Measurements from ENCODE around the gene DEF6. TPM values are rescaled to one million over a fixed set of nuclear protein-coding genes. Genes with fewer than 3 reads are reported as not detected.

DEF6 gene
- total RNA-seq, 4 donors from 2014 or later: 28.0 to 99.9 (median 35.5) TPM

DNA sequence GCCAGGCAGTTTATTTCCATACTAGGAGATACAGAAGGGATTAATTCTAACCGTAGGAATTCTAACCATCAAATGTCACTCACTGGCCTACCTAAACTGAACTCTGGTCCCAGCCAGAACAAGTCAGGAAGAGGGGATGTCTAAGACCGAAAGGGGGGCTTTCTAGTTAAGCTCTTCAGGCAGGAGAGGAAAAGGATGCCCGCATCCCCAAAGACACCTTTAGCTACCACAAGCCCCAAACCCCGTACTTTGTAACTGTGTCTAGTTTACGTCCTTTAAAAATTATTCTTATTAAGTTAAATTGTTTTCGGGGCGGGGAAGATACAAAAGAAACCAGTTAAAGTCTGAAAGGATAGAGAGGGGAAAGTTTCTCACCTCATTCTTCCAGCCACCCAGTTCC lies 39.3 kb upstream of the DEF6 start:
- Histone ChIP-seq H3K4me3 (peak overlapping the region; percentile 98), H3K4me1 (peaks cover 23% of the 10 kb centered on the region), H3K27ac (peak overlapping the region; percentile 99), H3K27me3 (no peaks in the 10 kb centered on the region), H3K36me3 (no peaks in the 10 kb centered on the region), H3K9me3 (no peaks in the 10 kb centered on the region)
- no peak for TF ChIP-seq POLR2AphosphoS5 (IDR thresholded peaks at IDR 0.05)
- no peak for TF ChIP-seq EP300 (IDR thresholded peaks at IDR 0.05)
- TF ChIP-seq, protein P1, sequence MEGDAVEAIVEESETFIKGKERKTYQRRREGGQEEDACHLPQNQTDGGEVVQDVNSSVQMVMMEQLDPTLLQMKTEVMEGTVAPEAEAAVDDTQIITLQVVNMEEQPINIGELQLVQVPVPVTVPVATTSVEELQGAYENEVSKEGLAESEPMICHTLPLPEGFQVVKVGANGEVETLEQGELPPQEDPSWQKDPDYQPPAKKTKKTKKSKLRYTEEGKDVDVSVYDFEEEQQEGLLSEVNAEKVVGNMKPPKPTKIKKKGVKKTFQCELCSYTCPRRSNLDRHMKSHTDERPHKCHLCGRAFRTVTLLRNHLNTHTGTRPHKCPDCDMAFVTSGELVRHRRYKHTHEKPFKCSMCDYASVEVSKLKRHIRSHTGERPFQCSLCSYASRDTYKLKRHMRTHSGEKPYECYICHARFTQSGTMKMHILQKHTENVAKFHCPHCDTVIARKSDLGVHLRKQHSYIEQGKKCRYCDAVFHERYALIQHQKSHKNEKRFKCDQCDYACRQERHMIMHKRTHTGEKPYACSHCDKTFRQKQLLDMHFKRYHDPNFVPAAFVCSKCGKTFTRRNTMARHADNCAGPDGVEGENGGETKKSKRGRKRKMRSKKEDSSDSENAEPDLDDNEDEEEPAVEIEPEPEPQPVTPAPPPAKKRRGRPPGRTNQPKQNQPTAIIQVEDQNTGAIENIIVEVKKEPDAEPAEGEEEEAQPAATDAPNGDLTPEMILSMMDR (IDR thresholded peaks at IDR 0.05): no peak
- no peak for TF ChIP-seq POLR2A (IDR thresholded peaks at IDR 0.05)
- 41% methylated on average over 7 of the region's 7 CpGs for WGBS
- DNase-seq (ENCODE audit: low spot score in 2 of 2): no peak

DNA sequence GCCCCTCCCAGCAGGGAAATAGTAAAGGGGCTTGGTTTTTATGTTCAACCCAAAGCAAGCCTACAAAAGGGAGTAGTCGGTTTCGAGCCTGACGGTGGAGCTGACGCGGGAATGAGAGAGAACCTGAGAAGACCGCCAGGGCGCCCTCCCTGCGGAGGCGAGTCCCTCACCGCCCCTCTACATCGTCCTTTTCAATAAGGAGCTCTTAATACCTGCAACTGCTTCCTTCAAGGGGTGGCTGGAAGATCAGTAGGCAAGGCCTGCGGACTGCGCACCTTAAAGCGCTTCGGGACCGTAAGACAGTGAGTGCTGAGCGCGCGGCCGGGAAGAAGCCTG lies 38.8 kb upstream of the DEF6 start:
- Histone ChIP-seq H3K4me3 (peak overlapping the region; percentile 98), H3K27ac (peak overlapping the region; percentile 99), H3K9me3 (no peaks in the 10 kb centered on the region), H3K27me3 (no peaks in the 10 kb centered on the region), H3K4me1 (peaks cover 23% of the 10 kb centered on the region), H3K36me3 (no peaks in the 10 kb centered on the region)
- DNase-seq (ENCODE audit: low spot score in 2 of 2): peak; percentile 75 to 82
- 3% methylated on average over 10 of the region's 20 CpGs for WGBS
- no peak for TF ChIP-seq POLR2A (IDR thresholded peaks at IDR 0.05)
- no peak for TF ChIP-seq POLR2AphosphoS5 (IDR thresholded peaks at IDR 0.05)
- no peak for TF ChIP-seq EP300 (IDR thresholded peaks at IDR 0.05)
- TF ChIP-seq, protein P1 (IDR thresholded peaks at IDR 0.05): no peak

DNA sequence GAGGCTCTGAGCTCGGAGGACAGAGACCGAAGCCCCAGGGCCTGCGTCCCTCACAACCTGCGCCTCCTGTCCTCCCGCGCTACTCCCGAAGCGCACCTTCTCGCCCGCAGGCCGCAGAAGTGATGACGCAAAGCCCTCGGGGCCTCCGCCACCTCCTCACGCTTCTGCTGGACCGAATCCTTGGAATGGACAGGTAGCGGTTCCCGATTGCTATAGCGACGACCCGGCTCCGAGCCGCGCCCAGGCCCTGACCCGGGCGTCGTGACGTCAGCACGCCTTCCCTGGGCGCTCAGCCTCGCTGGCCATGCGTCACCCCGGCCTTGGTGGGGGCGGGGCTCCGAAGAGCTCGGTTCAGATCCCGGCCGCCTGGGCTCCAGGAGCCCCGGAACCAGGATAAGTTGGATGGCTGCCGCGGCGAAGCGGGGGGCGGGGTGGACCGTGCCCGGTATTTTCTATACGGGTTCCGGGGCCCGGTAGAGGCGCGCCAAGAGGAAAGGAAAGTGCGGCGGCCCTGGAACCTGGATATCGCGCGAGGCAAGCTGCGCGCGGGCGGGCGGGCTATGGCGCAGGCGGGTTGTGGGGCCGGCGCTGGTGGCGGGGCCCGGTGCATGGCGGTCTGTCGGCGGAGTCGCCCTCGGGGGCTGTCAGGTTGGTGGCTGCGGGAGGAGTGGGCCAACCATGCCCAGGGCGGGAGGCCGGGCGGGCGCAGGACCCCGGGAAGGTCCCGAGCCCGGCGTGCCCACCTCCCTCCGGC lies 38.2 kb upstream of the DEF6 start, which contains the start of gene ZNF76:
Gene ZNF76, plus strand, starts transcription at position 542 of the 754 bp plus-strand sequence. CDS start 21,417 bp downstream, outside the sequence.
- under 1% methylated on average over 56 of the region's 82 CpGs for WGBS
- no peaks in the 10 kb centered on the region for H3K36me3 ChIP-seq
- no peaks in the 10 kb centered on the region for H3K9me3 ChIP-seq
- H3K4me3 ChIP-seq: peak within 1 kb of the TSS; percentile 98
- H3K27ac ChIP-seq: peak within 1 kb of the TSS; percentile 99
- H3K27me3 ChIP-seq: no peaks in the 10 kb centered on the region
- H3K4me1 ChIP-seq: peaks cover 23% of the 10 kb centered on the region
- TF ChIP-seq EP300 (IDR thresholded peaks at IDR 0.05) (no peak), POLR2AphosphoS5 (IDR thresholded peaks at IDR 0.05) (peak; percentile 65 to 82 (median 79)), POLR2A (IDR thresholded peaks at IDR 0.05) (peak in 1 of 2 donors; percentile 51)
- TF ChIP-seq, protein P1 (IDR thresholded peaks at IDR 0.05): peak in 1 of 2 donors; percentile 56
- peak; percentile 98 for DNase-seq (ENCODE audit: low spot score in 2 of 2)

DNA sequence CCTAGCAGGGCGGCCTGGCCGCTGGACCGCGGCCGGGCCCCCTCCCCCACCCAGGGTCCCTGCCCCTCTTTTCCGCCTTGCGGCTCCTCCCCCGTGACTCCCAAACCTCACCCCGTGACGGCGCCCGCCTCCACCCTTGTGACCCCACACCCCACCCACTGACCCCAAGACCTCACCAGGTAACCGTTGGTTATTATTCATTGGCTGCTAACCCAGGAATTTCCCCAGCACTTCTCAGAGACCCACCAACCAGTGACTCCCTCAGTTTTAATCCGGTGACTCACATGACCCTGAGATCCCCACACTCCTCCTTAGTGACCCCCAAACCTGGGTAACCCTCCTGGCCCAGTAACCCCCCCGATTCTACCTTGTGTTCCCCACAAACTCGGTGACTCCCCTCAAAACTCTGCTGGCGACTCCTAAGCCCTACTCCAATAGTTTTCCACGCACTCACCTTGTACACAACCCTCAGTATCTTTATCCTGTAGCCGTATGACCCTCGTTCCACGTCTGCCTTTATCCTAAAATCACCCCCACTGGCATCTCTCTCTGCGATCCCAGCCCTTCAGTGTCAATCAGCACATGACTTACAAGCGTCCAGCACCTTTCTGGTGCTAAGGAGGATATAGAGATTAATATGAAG lies 37.5 kb upstream of the DEF6 start:
- peak overlapping the region; percentile 99 for H3K27ac ChIP-seq
- H3K4me1 ChIP-seq: peaks cover 23% of the 10 kb centered on the region
- no peaks in the 10 kb centered on the region for H3K9me3 ChIP-seq
- H3K36me3 ChIP-seq: no peaks in the 10 kb centered on the region
- DNase-seq (ENCODE audit: low spot score in 2 of 2): peak; percentile 88 to 91
- WGBS: 8% methylated on average over 22 of the region's 23 CpGs
- TF ChIP-seq EP300 (IDR thresholded peaks at IDR 0.05) (peak; percentile 21), POLR2AphosphoS5 (IDR thresholded peaks at IDR 0.05) (no peak)
- peak overlapping the region; percentile 98 for H3K4me3 ChIP-seq
- H3K27me3 ChIP-seq: no peaks in the 10 kb centered on the region

DNA sequence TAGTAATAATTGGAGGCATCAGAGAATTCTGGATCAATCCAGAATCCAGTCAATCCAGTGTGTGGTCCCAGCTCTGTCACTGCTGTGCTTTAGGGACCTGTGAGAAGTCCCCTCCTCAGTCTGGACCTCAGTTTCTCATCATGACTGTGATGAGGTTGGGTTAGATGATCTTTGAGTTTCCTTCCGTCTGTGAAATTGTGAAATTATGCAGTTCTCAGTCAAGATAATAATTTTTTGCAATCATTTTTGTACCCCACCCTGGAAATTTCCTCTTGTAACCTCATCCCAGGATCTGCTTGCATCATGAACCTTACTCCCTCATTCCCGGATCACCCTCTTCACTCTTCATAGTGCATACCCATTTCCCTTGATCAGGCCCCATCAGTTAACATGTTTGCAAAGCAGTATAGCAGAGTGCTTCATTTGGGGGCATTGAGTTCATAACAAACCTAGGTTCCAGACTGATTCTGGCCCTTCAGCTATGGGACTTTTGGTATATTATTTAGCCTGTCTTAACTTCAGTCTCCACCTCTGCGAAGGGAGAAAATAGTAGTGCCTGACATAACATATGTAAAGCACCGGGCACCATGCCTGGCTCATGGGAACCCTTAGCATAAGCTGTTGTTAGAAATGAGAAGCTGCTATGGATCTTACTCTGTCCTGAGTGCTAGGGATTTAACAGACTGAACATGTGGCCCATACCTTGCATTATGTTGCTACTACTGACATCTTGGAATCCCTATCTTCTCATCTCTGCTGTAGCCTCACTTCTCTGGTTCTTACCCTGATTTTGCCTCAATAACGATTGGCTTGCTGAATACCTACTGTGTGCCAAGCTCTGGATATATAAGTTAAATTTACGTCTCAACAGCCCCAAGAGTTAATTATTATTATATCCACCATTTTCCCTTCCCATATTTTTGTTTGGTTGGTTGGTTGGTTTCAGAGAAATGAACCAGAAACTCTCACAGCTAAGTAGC lies 36.7 kb upstream of the DEF6 start:
- DNase-seq (ENCODE audit: low spot score in 2 of 2): no peak
- Histone ChIP-seq H3K27me3 (no peaks in the 10 kb centered on the region), H3K4me3 (peak overlapping the region; percentile 98), H3K27ac (peak overlapping the region; percentile 99), H3K9me3 (no peaks in the 10 kb centered on the region), H3K36me3 (no peaks in the 10 kb centered on the region), H3K4me1 (peaks cover 23% of the 10 kb centered on the region)
- WGBS: 64% methylated on average over 6 of the region's 6 CpGs
- TF ChIP-seq POLR2A (IDR thresholded peaks at IDR 0.05): peak in 1 of 2 donors; percentile 30
- TF ChIP-seq, protein P1 (IDR thresholded peaks at IDR 0.05): no peak
- TF ChIP-seq EP300 (IDR thresholded peaks at IDR 0.05): no peak
- no peak for TF ChIP-seq POLR2AphosphoS5 (IDR thresholded peaks at IDR 0.05)
